Endothelial cell (in vitro differentiated cells): Measurements from ENCODE around the gene SCYGR8. TPM values are rescaled to one million over a fixed set of nuclear protein-coding genes. Genes with fewer than 3 reads are reported as not detected.

ENCODE experiments used
- DNase-seq: peaks from one replicate; pipeline ENCODE4 v3.0.0; 2021; ENCODE audit warnings: low spot score
- H3K27ac Mint-ChIP-seq: one replicate; pipeline ENCODE4 v1.8.0; 2021; ENCODE audit warnings: mixed read lengths, inconsistent platforms; ENCODE audit not compliant: unreplicated experiment
- H3K27me3 Mint-ChIP-seq: one replicate; pipeline ENCODE4 v1.8.0; 2021; ENCODE audit warnings: mild to moderate bottlenecking, moderate library complexity, mixed read lengths, inconsistent platforms; ENCODE audit not compliant: unreplicated experiment
- H3K36me3 Mint-ChIP-seq: one replicate; pipeline ENCODE4 v1.8.0; 2021; ENCODE audit warnings: mild to moderate bottlenecking, low read depth, mixed read lengths, inconsistent platforms; ENCODE audit not compliant: unreplicated experiment
- H3K4me1 Mint-ChIP-seq: one replicate; pipeline ENCODE4 v1.8.0; 2021; ENCODE audit warnings: mild to moderate bottlenecking, mixed read lengths, inconsistent platforms; ENCODE audit not compliant: unreplicated experiment
- H3K4me3 Mint-ChIP-seq: one replicate; pipeline ENCODE4 v1.8.0; 2021; ENCODE audit warnings: mild to moderate bottlenecking, mixed read lengths, inconsistent platforms; ENCODE audit not compliant: unreplicated experiment
- H3K9me3 Mint-ChIP-seq: one replicate; pipeline ENCODE4 v1.8.0; 2021; ENCODE audit warnings: mixed read lengths, inconsistent platforms; ENCODE audit not compliant: unreplicated experiment
- total RNA-seq: library from RNA; stranded (reverse); fragmentation: NEBNext Ultra II Directional; extraction: Animal tissue kit (Norgen Biotek cat#: 25700); gene quantifications from one replicate; pipeline ENCODE4 v1.2.1, GENCODE V29; 2021; ENCODE audit not compliant: unreplicated experiment
- TF ChIP-seq, protein P1 (sequence below): fragments of 200-600 bp; sonication (generic); IDR thresholded peaks from one replicate; pipeline ENCODE4 v1.5.0; 2021; ENCODE audit warnings: antibody characterized with exemption; ENCODE audit not compliant: unreplicated experiment

SCYGR8 gene
- total RNA-seq, 1 donor from 2014 or later: not detected

- Mint-ChIP-seq H3K36me3 (no peaks in the 10 kb centered on the region), H3K9me3 (no peaks in the 10 kb centered on the region), H3K4me1 (peaks cover 6% of the 10 kb centered on the region), H3K27me3 (no peaks in the 10 kb centered on the region), H3K27ac (no peak overlapping the region), H3K4me3 (no peak overlapping the region)
- TF ChIP-seq, protein P1, sequence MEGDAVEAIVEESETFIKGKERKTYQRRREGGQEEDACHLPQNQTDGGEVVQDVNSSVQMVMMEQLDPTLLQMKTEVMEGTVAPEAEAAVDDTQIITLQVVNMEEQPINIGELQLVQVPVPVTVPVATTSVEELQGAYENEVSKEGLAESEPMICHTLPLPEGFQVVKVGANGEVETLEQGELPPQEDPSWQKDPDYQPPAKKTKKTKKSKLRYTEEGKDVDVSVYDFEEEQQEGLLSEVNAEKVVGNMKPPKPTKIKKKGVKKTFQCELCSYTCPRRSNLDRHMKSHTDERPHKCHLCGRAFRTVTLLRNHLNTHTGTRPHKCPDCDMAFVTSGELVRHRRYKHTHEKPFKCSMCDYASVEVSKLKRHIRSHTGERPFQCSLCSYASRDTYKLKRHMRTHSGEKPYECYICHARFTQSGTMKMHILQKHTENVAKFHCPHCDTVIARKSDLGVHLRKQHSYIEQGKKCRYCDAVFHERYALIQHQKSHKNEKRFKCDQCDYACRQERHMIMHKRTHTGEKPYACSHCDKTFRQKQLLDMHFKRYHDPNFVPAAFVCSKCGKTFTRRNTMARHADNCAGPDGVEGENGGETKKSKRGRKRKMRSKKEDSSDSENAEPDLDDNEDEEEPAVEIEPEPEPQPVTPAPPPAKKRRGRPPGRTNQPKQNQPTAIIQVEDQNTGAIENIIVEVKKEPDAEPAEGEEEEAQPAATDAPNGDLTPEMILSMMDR: no peak
- DNase-seq: no peak
Measured at GRCh38 chr2:227767830-227768229, 22.1 kb downstream of the SCYGR8 start.

GRCh38 chr2:227772197-227772661 is 26.5 kb downstream of the SCYGR8 start:
- Mint-ChIP-seq H3K27ac (no peak overlapping the region), H3K36me3 (no peaks in the 10 kb centered on the region), H3K27me3 (peaks cover 1% of the 10 kb centered on the region), H3K4me1 (no peaks in the 10 kb centered on the region), H3K4me3 (no peak overlapping the region), H3K9me3 (no peaks in the 10 kb centered on the region)
- TF ChIP-seq, protein P1: no peak
- DNase-seq: no peak

DNA sequence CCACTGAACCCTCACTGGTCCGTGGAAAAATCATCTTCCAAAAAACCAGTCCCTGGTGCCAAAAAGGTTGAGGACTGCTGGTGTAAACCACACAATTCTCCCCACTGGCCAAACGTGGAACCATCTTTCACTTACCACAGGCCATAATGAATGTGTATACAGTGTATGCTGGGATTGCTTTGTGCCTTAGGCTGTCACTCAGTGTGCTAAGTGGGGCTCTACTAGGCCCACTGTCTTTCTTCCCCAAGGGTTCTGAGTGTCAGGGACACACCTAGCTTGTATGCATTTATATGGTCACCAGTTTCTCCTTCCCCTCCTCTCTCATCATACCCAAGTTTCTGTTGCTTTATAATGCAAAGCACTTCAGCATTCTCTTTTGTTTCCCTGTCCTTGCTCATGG is 27.2 kb downstream of the SCYGR8 start:
- Mint-ChIP-seq H3K9me3 (no peaks in the 10 kb centered on the region), H3K27me3 (peaks cover 1% of the 10 kb centered on the region), H3K36me3 (no peaks in the 10 kb centered on the region), H3K4me1 (no peaks in the 10 kb centered on the region), H3K4me3 (no peak overlapping the region), H3K27ac (no peak overlapping the region)
- DNase-seq: no peak
- TF ChIP-seq, protein P1: no peak

- no peak for DNase-seq
- H3K4me3 Mint-ChIP-seq: no peak overlapping the region
- no peak overlapping the region for H3K27ac Mint-ChIP-seq
- H3K9me3 Mint-ChIP-seq: no peaks in the 10 kb centered on the region
- H3K27me3 Mint-ChIP-seq: peaks cover 1% of the 10 kb centered on the region
- H3K36me3 Mint-ChIP-seq: no peaks in the 10 kb centered on the region
- no peaks in the 10 kb centered on the region for H3K4me1 Mint-ChIP-seq
- TF ChIP-seq, protein P1: peak; percentile 55
Measured at GRCh38 chr2:227774011-227774624, 28.4 kb downstream of the SCYGR8 start.

DNA sequence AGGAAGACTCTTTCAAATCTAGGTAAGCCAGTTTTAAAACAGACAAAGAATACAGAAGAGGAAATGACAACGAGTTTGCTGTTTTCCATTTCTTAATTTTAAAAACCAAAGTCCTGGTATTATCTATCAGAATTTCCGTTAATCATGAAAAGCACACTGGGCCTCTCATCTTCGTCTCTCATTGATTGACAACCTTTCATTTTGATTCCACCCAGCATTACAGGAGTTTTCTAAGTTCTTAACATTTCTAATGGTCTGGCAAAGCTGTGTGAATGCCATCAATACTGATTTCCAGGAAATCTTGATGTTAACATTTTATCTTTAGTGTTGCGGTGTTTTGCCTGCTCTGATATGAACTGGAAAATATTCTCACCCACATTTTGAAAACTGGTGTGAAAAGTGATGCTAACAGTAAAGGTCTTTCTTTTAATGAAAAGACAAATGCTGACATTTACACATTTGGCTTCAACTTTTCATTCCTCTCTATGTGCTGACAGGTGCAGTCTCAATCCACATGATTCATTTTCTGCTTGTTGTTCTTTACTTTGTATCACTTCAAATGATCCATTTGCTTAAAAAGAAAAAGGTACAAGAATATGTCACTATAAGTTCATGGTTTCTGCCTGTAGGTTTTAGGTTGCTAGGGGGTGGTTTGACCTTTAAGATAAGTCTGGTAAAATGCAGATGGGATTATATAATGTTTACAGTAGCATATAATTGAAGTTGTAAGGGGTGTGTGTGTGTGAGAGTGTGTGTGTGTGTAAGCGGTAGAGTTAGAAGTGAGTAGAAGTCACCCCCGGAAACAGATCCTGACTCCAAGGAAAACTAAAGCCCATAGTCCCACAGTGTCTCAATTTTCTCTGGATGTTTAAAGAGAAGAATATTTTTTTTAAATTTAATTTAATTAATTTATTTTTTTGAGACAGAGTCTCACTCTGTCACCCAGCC is 29.5 kb downstream of the SCYGR8 start:
- H3K9me3 Mint-ChIP-seq: no peaks in the 10 kb centered on the region
- TF ChIP-seq, protein P1: no peak
- H3K27me3 Mint-ChIP-seq: peaks cover 1% of the 10 kb centered on the region
- no peak overlapping the region for H3K4me3 Mint-ChIP-seq
- no peaks in the 10 kb centered on the region for H3K36me3 Mint-ChIP-seq
- no peak for DNase-seq
- H3K27ac Mint-ChIP-seq: no peak overlapping the region
- H3K4me1 Mint-ChIP-seq: no peaks in the 10 kb centered on the region
